Ishikawa (cell line): ENCODE measurements around the gene C1QTNF4.

ENCODE experiments used
- CEBPB ChIP-seq: IDR thresholded peaks from 2 replicates; pipeline ENCODE4 v1.6.1; 2012
- CREB1 ChIP-seq: IDR thresholded peaks from 2 replicates; pipeline ENCODE4 v1.6.1; 2012; ENCODE audit warnings: low read depth
- EGR1 ChIP-seq: IDR thresholded peaks from 2 replicates; pipeline ENCODE4 v1.6.1; 2012
- EP300 ChIP-seq: IDR thresholded peaks from 2 replicates; pipeline ENCODE4 v1.6.1; 2012; ENCODE audit warnings: borderline replicate concordance
- FOXM1 ChIP-seq: IDR thresholded peaks from 2 replicates; pipeline ENCODE4 v1.6.1; 2012; ENCODE audit warnings: low read depth, borderline replicate concordance
- NFIC ChIP-seq: IDR thresholded peaks from 2 replicates; pipeline ENCODE4 v1.6.1; 2012
- RAD21 ChIP-seq: IDR thresholded peaks from 2 replicates; pipeline ENCODE4 v1.6.1; 2012; ENCODE audit warnings: low read depth
- TAF1 ChIP-seq: IDR thresholded peaks from 2 replicates; pipeline ENCODE4 v1.6.1; 2012; ENCODE audit warnings: low read depth, mild to moderate bottlenecking
- TCF12 ChIP-seq: IDR thresholded peaks from 2 replicates; pipeline ENCODE4 v1.6.1; 2012; ENCODE audit warnings: low read depth
- TEAD4 ChIP-seq: IDR thresholded peaks from 2 replicates; pipeline ENCODE4 v1.6.1; 2012
- YY1 ChIP-seq: IDR thresholded peaks from 2 replicates; pipeline ENCODE4 v1.6.1; 2012; ENCODE audit warnings: low read depth
- ZBTB7A ChIP-seq: IDR thresholded peaks from 2 replicates; pipeline ENCODE4 v1.6.1; 2012; ENCODE audit warnings: low read depth
- TF ChIP-seq, protein P1 (sequence below): IDR thresholded peaks from 2 replicates; pipeline ENCODE4 v1.6.1; 2012
- TF ChIP-seq, protein P2 (sequence below): IDR thresholded peaks from 2 replicates; pipeline ENCODE4 v1.6.1; 2012; ENCODE audit warnings: low read depth, mild to moderate bottlenecking
- TF ChIP-seq, protein P3 (sequence below): IDR thresholded peaks from 2 replicates; pipeline ENCODE4 v1.6.1; 2012

The C1QTNF4 gene

DNA sequence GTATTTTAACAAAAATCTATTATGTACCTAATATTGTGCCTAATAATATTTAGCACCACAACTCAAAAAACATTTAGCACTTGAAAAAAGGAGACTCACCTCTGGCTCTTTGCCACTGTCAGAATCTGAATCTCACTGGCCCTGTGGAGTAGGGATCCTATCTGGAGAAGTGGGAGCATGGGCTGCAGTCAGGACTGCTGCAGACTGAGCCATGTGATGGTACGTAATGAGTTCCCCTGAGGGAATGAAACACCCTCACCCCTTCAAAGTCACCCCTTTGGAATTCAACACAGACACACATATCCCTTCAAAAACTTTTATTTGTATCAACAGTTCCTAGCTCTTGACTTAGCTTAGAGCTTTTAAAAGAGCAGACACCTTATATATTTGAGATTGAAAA is 22.3 kb downstream of the C1QTNF4 start:
- TF ChIP-seq TCF12 (no peak), ZBTB7A (no peak), CREB1 (no peak), CEBPB (no peak), EP300 (no peak), FOXM1 (no peak), YY1 (no peak), EGR1 (no peak), NFIC (no peak), RAD21 (no peak), TEAD4 (no peak), TAF1 (no peak)
- TF ChIP-seq, protein P1, sequence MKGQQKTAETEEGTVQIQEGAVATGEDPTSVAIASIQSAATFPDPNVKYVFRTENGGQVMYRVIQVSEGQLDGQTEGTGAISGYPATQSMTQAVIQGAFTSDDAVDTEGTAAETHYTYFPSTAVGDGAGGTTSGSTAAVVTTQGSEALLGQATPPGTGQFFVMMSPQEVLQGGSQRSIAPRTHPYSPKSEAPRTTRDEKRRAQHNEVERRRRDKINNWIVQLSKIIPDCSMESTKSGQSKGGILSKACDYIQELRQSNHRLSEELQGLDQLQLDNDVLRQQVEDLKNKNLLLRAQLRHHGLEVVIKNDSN, result no peak
- TF ChIP-seq, protein P2, sequence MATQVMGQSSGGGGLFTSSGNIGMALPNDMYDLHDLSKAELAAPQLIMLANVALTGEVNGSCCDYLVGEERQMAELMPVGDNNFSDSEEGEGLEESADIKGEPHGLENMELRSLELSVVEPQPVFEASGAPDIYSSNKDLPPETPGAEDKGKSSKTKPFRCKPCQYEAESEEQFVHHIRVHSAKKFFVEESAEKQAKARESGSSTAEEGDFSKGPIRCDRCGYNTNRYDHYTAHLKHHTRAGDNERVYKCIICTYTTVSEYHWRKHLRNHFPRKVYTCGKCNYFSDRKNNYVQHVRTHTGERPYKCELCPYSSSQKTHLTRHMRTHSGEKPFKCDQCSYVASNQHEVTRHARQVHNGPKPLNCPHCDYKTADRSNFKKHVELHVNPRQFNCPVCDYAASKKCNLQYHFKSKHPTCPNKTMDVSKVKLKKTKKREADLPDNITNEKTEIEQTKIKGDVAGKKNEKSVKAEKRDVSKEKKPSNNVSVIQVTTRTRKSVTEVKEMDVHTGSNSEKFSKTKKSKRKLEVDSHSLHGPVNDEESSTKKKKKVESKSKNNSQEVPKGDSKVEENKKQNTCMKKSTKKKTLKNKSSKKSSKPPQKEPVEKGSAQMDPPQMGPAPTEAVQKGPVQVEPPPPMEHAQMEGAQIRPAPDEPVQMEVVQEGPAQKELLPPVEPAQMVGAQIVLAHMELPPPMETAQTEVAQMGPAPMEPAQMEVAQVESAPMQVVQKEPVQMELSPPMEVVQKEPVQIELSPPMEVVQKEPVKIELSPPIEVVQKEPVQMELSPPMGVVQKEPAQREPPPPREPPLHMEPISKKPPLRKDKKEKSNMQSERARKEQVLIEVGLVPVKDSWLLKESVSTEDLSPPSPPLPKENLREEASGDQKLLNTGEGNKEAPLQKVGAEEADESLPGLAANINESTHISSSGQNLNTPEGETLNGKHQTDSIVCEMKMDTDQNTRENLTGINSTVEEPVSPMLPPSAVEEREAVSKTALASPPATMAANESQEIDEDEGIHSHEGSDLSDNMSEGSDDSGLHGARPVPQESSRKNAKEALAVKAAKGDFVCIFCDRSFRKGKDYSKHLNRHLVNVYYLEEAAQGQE, result no peak
- TF ChIP-seq, protein P3, sequence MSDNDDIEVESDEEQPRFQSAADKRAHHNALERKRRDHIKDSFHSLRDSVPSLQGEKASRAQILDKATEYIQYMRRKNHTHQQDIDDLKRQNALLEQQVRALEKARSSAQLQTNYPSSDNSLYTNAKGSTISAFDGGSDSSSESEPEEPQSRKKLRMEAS, result no peak

DNA sequence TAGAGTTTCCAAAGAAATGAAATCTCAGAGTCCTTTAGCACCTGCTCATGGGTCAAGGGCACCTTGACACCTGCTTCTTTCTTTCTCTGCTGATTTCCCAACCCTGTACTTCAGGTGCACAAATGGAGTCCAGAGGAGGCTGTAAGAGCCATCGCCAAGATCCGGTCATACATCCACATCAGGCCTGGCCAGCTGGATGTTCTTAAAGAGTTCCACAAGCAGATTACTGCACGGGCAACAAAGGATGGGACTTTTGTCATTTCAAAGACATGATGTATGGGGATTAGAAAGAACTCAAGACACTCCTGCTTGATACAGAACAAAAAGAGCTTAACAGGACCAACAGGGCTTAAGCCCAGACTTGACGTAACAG is 22.9 kb downstream of the C1QTNF4 start:
- TF ChIP-seq, protein P3, result no peak

DNA sequence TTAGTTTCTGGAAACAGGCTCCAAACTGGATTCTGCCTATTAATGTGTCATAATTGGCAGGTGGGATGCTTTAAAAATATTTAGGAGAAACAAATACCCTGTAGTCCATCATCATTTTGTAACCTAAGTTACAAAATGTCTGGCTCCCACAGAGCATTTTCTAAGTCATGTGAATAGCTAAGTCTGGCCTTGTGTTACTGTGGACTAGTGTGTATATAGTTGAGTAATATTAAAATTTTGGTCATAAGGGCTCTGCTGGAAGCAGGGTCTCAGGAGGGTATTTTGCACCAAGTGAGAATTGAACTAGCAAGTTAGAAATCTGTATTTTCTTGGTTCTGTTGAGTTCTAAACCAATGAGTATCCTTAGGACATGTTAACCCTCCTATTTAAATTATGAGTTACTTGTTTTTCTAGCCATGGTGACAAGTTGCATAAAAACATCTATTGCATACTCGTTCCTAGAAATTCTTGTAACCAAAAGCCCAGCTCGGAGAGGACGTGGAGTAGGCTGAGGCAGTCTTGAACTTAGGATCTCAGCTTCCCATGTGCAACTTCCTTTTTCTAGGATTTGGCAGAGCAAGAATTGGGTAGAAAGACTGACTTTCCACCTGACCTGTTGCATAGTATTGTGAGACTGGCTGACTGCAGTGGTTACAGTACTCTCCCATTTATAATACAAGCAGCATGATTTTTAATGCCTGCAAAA is 23.4 kb downstream of the C1QTNF4 start:
- no peak for TF ChIP-seq RAD21
- no peak for TF ChIP-seq EGR1
- no peak for TF ChIP-seq FOXM1
- TF ChIP-seq ZBTB7A, result no peak
- no peak for TF ChIP-seq EP300

DNA sequence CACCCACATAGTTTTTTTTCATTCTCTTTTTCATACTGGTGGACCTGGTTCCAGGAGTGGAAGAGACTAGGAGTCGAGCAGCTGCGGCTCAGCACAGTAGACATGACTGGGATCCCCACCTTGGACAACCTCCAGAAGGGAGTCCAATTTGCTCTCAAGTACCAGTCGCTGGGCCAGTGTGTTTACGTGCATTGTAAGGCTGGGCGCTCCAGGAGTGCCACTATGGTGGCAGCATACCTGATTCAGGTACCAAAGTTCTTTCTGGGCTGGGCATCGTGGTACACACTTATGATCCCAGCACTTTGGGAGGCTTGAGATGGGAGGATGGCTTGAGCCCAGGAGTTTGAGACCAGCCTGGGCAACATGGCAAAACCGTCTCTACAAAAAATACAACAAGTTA is 24.6 kb downstream of the C1QTNF4 start:
- TF ChIP-seq YY1 (no peak), EP300 (no peak), RAD21 (no peak), TCF12 (no peak), EGR1 (no peak), NFIC (no peak), ZBTB7A (no peak)
- TF ChIP-seq, protein P3, result no peak
- TF ChIP-seq, protein P2, result no peak

DNA sequence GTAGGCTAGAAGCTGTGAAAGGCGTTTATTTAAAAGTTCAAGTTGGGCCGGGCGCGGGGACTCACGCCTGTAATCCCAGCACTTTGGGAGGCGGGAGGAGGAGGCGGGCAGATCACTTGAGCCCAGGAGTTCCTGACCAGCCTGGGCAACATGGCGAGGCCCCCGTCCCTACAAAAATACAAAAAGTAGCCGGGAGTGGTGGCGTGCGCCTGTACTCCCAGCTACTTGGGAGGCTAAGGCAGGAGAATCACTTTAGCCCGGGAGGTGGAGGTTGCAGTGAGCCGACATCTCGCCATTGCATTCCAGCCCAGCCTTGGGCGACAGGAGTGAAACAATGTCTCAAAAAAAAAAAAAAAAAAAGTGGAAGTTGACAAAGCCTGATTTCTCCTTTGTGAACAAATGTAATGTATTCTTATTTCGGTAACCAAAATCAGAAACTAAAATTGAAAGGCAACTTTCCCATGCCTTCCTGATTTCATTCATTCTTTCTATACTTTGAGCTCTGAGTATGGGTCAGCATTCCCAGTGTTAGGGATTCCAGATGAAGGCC is 28.0 kb downstream of the C1QTNF4 start:
- no peak for TF ChIP-seq FOXM1
- 0 out of 2 replicates have a peak, but pooled peaks have one; percentile 28 for TF ChIP-seq TEAD4

DNA sequence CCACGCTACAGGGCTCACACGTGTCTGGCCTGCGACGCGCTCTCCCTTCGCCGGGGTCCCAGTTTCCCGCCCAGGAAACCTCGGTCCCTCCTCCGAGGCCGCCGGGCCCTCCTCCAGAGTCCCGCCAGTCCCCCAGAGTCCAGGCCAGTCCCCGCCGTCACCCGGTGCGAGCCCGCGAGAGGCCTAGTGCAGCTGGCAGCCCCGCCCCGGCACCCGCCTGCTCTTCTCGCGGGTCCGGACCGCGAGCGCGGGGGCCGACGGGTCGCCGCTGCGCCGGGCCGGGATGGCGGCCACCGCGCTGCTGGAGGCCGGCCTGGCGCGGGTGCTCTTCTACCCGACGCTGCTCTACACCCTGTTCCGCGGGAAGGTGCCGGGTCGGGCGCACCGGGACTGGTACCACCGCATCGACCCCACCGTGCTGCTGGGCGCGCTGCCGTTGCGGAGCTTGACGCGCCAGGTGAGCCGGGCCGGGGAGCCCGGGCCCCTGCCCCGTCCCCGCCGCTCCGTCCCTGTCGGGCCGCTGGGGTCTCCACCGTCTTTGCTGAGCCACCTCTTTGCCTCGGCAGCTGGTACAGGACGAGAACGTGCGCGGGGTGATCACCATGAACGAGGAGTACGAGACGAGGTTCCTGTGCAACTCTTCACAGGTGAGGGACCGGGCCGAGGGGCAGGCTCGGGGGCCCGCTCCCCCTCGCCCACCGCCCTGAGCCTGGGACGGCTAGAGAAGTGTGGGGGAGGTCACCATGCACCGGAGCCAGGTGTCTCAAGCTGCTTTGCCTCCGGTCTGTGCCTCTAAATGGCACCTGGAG is 28.7 kb downstream of the C1QTNF4 start, which contains the start of gene PTPMT1:
PTPMT1 (plus strand) TSS at position 260 of the 809 bp plus-strand sequence; CDS start at position 284, 24 bp downstream.
- TF ChIP-seq YY1 (peak; percentile 87), CREB1 (no peak), TAF1 (peak; percentile 64; the same call in 1 of the 2 replicates), TEAD4 (no peak), ZBTB7A (peak; percentile 48; the same call in 1 of the 2 replicates), NFIC (no peak), CEBPB (no peak), FOXM1 (no peak), TCF12 (no peak), EGR1 (no peak), RAD21 (no peak), EP300 (0 out of 2 replicates have a peak, but pooled peaks have one; percentile 14)
- TF ChIP-seq, protein P2, result no peak
- TF ChIP-seq, protein P3, result peak; percentile 96
- TF ChIP-seq, protein P1, result peak; percentile 2; the same call in 1 of the 2 replicates
